ENCODE data around the gene LRRC53. TPM values are rescaled to one million over a fixed set of nuclear protein-coding genes. Genes with fewer than 3 reads are reported as not detected.

The LRRC53 gene
- total RNA-seq, 2 experiments from 2014 or later = not detected

DNA sequence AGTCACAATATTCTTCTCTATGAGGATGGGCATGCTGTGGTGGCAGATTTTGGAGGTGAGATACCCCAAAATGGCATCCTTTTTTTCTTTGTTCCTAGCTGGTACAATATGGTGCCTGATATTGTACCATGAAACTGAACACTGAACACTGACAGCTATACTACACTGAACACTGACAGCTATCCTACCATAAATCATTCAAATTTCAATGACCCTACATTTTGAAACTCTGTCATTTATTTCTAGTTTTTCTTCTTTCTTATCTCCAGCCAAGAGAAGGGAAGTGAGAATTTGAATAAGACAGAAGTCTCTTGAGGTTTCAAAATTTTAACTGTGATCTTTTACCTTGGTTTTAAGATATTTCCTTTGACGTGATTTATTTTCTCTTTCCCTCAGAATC lies 76.3 kb downstream of the LRRC53 start:
- CTCF ChIA-PET = no interaction called here
- Mint-ChIP-seq H3K9me3 (ENCODE audit: low read depth) (no peaks in the 10 kb centered on the region), H3K27me3 (no peaks in the 10 kb centered on the region), H3K4me1 (no peaks in the 10 kb centered on the region), H3K4me3 (no peak overlapping the region), H3K27ac (no peak overlapping the region), H3K36me3 (no peaks in the 10 kb centered on the region)
- ATAC-seq = no peak
- DNase-seq = no peak

DNA sequence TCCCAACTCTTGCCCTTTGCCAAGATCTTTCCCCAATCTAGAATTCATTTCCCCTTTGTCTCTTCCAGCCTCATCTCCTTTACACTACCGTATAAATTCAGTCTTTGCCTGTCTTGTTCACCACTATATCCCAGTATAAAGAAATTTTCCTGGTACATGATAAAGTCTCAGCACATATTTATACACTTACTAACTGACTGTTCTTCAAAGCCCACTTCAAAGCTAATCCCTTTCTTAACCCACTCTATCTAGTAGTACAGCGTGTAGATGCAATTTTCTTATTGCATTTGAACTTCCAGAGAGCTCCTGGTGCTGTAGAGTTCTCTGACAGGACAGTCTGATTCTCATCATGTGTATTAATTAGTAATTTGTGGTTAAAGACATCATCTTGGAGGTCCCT lies 78.1 kb downstream of the LRRC53 start:
- CTCF ChIA-PET = no interaction called here
- DNase-seq (no peak), ATAC-seq (no peak)
- no peaks in the 10 kb centered on the region for H3K9me3 Mint-ChIP-seq (ENCODE audit: low read depth)
- H3K27me3 Mint-ChIP-seq = no peaks in the 10 kb centered on the region
- H3K36me3 Mint-ChIP-seq = no peaks in the 10 kb centered on the region
- no peak overlapping the region for H3K27ac Mint-ChIP-seq
- H3K4me1 Mint-ChIP-seq = no peaks in the 10 kb centered on the region
- H3K4me3 Mint-ChIP-seq = no peak overlapping the region

DNA sequence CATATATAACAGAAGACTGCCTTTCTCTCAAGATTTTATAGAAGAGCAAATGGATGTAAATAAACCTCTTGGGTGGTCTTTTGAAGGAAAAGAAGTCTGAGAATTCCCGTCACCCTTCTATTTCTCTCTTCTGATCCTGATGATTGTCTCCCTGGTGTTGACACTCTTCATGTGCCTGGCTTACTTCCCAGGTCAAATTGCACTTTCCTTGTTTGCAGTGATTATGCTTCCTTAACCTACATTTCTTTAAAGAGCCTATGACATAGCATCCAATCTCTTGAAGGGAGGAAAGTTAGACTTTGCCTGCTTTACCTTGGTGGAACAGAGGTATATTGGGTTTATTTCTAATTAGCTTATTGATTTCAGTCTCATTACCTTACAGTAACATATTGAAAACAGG lies 80.1 kb downstream of the LRRC53 start:
- Mint-ChIP-seq H3K36me3 (no peaks in the 10 kb centered on the region), H3K4me1 (no peaks in the 10 kb centered on the region), H3K27ac (no peak overlapping the region), H3K9me3 (ENCODE audit: low read depth) (no peaks in the 10 kb centered on the region), H3K4me3 (no peak overlapping the region), H3K27me3 (no peaks in the 10 kb centered on the region)
- no peak for DNase-seq
- no peak for ATAC-seq
- CTCF ChIA-PET = no interaction called here

DNA sequence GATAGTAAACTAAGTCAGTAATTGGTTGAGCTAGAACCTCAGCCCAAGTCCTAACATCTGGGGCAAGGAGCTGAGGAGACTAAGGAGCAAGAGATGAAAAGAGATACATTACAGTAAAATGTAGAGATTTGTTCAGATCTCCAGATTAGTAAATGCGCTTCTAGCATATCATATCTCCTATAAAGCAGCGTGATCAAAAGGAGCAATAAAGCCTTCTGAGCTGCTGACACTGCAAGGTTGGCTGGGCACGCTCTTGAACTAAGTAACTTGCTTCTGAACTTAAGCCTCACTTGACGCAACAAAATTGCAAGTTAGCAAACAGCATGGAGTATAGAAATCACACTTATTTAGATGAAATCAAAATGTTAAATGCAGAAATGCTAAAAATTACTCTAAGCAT lies 80.9 kb downstream of the LRRC53 start:
- no peak for ATAC-seq
- CTCF ChIA-PET = no interaction called here
- no peak overlapping the region for H3K27ac Mint-ChIP-seq

DNA sequence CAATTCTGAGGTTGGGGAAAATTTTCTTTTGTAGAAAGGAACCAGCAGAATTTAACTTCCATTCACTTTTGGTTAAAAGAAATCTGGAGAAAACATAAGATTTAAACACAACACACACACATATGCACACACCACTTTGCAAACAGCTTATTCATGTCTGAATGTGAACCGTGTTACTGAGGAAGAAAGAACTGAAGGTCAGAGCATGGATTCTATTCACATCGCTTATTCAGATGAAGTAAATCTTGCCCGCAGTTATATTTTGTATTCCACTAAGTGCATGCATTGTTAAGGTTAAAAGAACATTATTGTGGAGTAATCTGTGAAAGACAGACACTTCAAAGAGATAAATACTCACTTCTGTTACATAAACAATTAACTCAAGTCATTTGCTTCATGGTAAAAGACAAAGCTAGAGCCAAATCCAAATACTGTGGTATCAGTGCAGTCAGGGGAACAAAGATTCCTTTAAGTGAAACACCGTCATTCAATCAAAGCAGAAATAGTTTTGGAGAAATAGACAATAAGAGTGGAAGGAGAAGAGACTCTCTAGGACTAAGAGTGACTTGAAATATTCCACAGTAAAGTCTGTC lies 82.0 kb downstream of the LRRC53 start:
- DNase-seq = no peak
- no peak overlapping the region for H3K27ac Mint-ChIP-seq
- CTCF ChIA-PET = no interaction called here
- no peaks in the 10 kb centered on the region for H3K27me3 Mint-ChIP-seq
- ATAC-seq = no peak
- no peaks in the 10 kb centered on the region for H3K4me1 Mint-ChIP-seq
- H3K9me3 Mint-ChIP-seq (ENCODE audit: low read depth) = no peaks in the 10 kb centered on the region
- H3K36me3 Mint-ChIP-seq = no peaks in the 10 kb centered on the region
- no peak overlapping the region for H3K4me3 Mint-ChIP-seq

More for the DNA sequence above, 80.9 kb downstream of the LRRC53 start:
- no peaks in the 10 kb centered on the region for H3K4me1 Mint-ChIP-seq
- H3K4me3 Mint-ChIP-seq = no peak overlapping the region
- no peak for DNase-seq
- H3K36me3 Mint-ChIP-seq = no peaks in the 10 kb centered on the region
- no peaks in the 10 kb centered on the region for H3K27me3 Mint-ChIP-seq
- H3K9me3 Mint-ChIP-seq (ENCODE audit: low read depth) = no peaks in the 10 kb centered on the region

DNA sequence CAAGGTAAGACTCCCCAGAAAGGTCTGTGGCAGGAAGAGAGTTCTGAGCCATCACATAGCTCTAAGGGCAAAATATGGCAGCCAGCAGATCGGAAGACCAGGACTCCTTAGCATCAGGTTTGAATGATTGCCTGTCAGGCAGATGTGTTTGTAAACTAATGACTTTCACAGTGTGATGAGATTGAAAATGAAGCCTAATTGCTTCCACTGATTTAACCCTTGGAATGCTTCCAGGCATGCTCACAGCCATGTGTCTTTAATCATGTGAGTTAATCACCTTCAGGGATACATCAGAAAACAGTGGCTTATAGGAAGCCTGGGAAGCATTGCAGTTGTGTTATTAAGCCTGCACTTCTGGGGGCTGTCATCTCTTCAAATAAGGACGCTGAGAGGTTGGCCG lies 82.8 kb downstream of the LRRC53 start:
- DNase-seq (no peak), ATAC-seq (no peak)
- Mint-ChIP-seq H3K27ac (no peak overlapping the region), H3K27me3 (no peaks in the 10 kb centered on the region), H3K4me1 (no peaks in the 10 kb centered on the region), H3K4me3 (no peak overlapping the region), H3K36me3 (no peaks in the 10 kb centered on the region), H3K9me3 (ENCODE audit: low read depth) (no peaks in the 10 kb centered on the region)
- CTCF ChIA-PET = no interaction called here

DNA sequence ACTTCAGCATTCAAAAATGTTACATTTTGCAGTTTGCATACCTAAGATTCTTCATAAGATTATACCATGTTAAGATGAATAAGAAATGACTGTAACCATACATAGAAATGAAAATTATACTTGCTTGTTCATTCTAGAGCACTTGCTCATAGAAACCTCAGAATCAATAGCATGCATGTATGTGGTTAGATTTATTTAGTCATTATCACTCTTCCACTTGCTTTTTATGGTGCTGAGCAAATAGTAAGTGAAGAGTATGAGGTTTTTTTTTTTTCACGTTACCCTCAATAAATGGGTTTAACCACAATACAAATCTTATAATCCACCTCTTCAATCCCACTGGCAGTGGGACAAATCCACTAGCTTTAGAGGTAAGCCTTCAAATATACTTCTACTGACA lies 84.7 kb downstream of the LRRC53 start:
- Mint-ChIP-seq H3K27me3 (no peaks in the 10 kb centered on the region), H3K36me3 (no peaks in the 10 kb centered on the region), H3K27ac (no peak overlapping the region), H3K4me1 (no peaks in the 10 kb centered on the region), H3K9me3 (ENCODE audit: low read depth) (no peaks in the 10 kb centered on the region), H3K4me3 (no peak overlapping the region)
- ATAC-seq = no peak
- CTCF ChIA-PET = no interaction called here
- no peak for DNase-seq

DNA sequence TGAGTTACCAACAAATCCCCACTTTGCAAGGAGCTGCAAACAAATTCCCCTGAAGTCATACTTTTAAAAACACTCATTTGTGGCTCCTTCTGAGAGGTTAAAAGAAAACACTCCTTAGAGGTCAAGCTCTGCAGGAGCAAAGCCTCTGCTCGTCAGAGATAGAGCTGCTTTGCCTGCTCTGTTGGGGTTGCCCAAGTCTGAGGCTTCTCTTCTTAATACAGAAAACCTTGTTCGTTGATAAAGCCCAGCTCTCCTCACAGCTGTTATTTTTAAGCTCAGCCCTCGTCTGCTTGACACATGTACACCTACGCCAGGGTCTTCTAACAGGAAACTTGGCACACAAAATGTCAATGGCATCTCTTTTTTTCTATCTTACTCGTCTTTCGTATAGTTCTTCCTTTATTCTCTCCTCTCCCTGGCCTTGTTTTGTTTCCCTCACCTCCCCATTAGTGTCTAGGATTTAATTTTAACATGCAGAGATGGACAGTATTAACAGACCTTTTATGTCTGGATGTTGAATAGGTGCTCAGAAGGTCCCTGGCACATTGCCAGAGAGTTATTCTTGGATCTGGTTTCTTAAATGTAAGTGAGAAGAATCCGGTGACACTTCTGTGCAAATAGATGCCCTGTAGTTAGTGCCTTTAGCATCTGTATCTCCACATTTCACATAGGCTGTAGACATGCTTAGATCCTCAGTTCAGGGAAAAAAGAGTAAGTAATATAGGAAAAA lies 86.0 kb downstream of the LRRC53 start:
- Mint-ChIP-seq H3K27me3 (no peaks in the 10 kb centered on the region), H3K4me1 (no peaks in the 10 kb centered on the region), H3K4me3 (no peak overlapping the region), H3K27ac (no peak overlapping the region), H3K9me3 (ENCODE audit: low read depth) (no peaks in the 10 kb centered on the region), H3K36me3 (no peaks in the 10 kb centered on the region)
- ATAC-seq = no peak
- DNase-seq = no peak
- CTCF ChIA-PET = no interaction called here

DNA sequence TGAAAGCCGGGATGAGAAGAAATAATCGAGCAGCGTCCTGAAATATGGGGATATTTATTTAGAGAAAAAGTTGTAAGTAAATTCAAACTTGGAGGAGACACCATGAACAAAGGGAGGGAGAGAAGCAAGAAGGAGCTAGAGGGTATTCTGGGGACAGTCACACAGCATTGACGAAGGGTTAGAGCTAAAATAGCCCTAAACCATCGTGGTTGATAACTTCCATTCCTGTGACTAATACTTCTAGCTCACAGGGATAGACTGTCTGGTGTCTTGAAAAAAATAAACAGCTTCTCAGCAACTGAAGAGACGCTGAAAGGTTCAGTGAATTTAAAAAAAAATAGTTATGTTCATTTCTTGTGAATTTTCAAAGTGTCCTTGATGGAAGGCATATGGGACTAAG lies 86.7 kb downstream of the LRRC53 start:
- no peak overlapping the region for H3K27ac Mint-ChIP-seq
- DNase-seq (no peak), ATAC-seq (no peak)
- no peaks in the 10 kb centered on the region for H3K4me1 Mint-ChIP-seq
- no peaks in the 10 kb centered on the region for H3K9me3 Mint-ChIP-seq (ENCODE audit: low read depth)
- CTCF ChIA-PET = no interaction called here
- H3K27me3 Mint-ChIP-seq = no peaks in the 10 kb centered on the region
- no peak overlapping the region for H3K4me3 Mint-ChIP-seq
- H3K36me3 Mint-ChIP-seq = no peaks in the 10 kb centered on the region

DNA sequence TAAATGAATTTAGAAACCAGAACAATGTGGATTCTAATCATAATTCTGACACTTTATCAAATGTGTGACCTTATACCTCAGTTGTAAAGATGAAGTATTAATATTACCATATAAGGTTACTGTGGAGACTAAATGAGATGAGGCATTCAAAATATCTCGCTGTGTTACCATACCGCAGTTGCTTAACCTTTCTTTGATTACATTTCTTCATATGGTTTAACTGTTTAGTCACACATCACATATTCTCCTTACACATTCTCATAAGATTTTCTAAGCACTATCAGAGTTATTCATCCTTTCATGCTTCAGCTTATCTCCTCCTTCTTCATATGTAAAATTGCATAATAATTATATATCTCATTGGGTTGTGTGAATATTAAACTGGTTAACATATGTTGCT lies 88.9 kb downstream of the LRRC53 start:
- H3K9me3 Mint-ChIP-seq (ENCODE audit: low read depth) = no peaks in the 10 kb centered on the region
- no peaks in the 10 kb centered on the region for H3K36me3 Mint-ChIP-seq
- no peak overlapping the region for H3K4me3 Mint-ChIP-seq
- no peak for DNase-seq
- CTCF ChIA-PET = no interaction called here
- no peak for ATAC-seq
- H3K27ac Mint-ChIP-seq = no peak overlapping the region
- H3K4me1 Mint-ChIP-seq = no peaks in the 10 kb centered on the region
- peaks cover 2% of the 10 kb centered on the region for H3K27me3 Mint-ChIP-seq

DNA sequence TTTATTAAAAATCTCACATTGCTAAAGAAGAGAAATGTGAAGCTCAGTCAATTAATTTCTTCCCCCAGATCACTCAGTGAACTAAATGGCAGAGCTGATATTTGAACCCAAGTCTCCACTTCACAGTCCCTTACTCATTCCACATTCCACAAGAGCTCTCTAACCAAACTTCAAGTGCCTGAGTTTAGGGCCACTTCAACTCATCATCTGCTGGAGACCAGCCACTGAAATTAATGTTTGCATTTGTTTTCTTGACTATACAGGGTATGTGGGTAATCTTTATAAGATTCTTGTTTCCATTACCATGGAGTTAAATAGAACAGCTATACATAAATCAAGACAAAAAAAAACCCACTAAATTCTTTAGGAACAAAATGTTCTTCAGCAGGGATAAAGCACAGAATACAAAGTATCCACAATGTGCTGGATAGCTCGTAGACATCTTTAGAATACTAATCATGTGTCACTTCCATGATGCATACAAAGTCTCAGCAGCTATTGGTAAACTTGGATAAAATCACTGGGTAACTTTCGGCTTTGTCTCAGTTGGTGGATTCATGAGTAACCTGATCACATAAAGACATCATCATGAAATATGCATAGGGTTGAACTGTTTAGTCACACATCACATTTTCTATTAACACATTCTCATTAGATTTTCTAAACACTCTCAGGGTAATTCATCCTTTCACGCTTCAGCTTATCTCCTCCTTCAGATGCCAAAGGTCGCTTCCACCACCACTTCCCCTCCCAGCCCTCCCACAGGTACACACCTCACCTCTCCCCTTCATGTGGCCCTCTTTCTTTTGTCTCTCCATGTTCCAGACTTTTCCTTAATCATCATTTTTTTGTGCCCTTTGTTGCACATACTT lies 89.8 kb downstream of the LRRC53 start:
- no peak overlapping the region for H3K4me3 Mint-ChIP-seq
- no peaks in the 10 kb centered on the region for H3K4me1 Mint-ChIP-seq
- peaks cover 2% of the 10 kb centered on the region for H3K27me3 Mint-ChIP-seq
- DNase-seq = no peak
- no peak overlapping the region for H3K27ac Mint-ChIP-seq
- no peak for ATAC-seq
- H3K36me3 Mint-ChIP-seq = no peaks in the 10 kb centered on the region
- no peaks in the 10 kb centered on the region for H3K9me3 Mint-ChIP-seq (ENCODE audit: low read depth)
- CTCF ChIA-PET = no interaction called here

DNA sequence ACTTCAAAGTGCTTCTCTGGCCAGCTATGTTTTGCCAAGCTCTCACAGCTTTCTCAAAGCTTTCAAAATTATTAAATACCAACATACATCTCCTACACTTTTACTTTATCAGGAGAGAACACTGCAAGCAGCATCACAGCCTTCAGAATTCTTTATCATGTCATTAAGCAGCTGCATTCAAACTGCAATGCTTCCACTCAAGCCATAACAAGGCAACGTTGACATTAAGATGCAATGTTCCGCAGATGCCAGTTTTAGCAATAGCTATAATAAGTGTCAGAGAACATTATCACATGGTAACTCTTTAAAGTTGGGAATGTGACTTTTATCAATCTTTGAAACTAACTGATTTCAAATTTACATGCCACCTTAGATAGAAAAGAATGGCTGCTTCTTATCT lies 91.9 kb downstream of the LRRC53 start:
- CTCF ChIA-PET = no interaction called here
- DNase-seq (no peak), ATAC-seq (no peak)
- Mint-ChIP-seq H3K27me3 (peaks cover 2% of the 10 kb centered on the region), H3K36me3 (no peaks in the 10 kb centered on the region), H3K9me3 (ENCODE audit: low read depth) (no peaks in the 10 kb centered on the region), H3K27ac (no peak overlapping the region), H3K4me3 (no peak overlapping the region), H3K4me1 (no peaks in the 10 kb centered on the region)
